H9 (cell line): ENCODE measurements around the gene ZNF627. TPM values are rescaled to one million over a fixed set of nuclear protein-coding genes. Genes with fewer than 3 reads are reported as not detected.

Experiments
- DNase-seq: peaks from one replicate; pipeline ENCODE4 v3.0.0-alpha.2; 2017
- H2AFZ ChIP-seq: one replicate; pipeline ENCODE4 v1.6.1; 2013; ENCODE audit warnings: mild to moderate bottlenecking, low read length, control low read depth, moderate library complexity
- H2AK5ac ChIP-seq: 2 replicates; pipeline ENCODE4 v1.6.1; 2013; ENCODE audit warnings: low read length, control low read depth, mixed read lengths; ENCODE audit not compliant: insufficient read length
- H2BK120ac ChIP-seq: one replicate; pipeline ENCODE4 v1.6.1; 2013; ENCODE audit warnings: low read depth, mild to moderate bottlenecking, low read length, control low read depth, inconsistent platforms; ENCODE audit not compliant: poor library complexity, severe bottlenecking
- H2BK12ac ChIP-seq: 2 replicates; pipeline ENCODE4 v1.6.1; 2013; ENCODE audit warnings: low read length, control low read depth, mixed read lengths, low read depth; ENCODE audit not compliant: insufficient read length
- H2BK15ac ChIP-seq: 2 replicates; pipeline ENCODE4 v1.6.1; 2013; ENCODE audit warnings: low read depth, low read length, control low read depth
- H2BK20ac ChIP-seq: one replicate; pipeline ENCODE4 v1.6.1; 2013; ENCODE audit warnings: low read depth, mild to moderate bottlenecking, low read length, control low read depth, inconsistent platforms; ENCODE audit not compliant: poor library complexity, severe bottlenecking
- H2BK5ac ChIP-seq: 2 replicates; pipeline ENCODE4 v1.6.1; 2013; ENCODE audit warnings: low read length, control low read depth, mixed read lengths; ENCODE audit not compliant: insufficient read length
- H3K14ac ChIP-seq: 2 replicates; pipeline ENCODE4 v1.6.1; 2013; ENCODE audit warnings: low read length, control low read depth; ENCODE audit not compliant: insufficient read depth
- H3K18ac ChIP-seq: 2 replicates; pipeline ENCODE4 v1.6.1; 2013; ENCODE audit warnings: low read depth, mild to moderate bottlenecking, mixed read lengths, low read length, control low read depth; ENCODE audit not compliant: insufficient read length
- H3K23ac ChIP-seq: 2 replicates; pipeline ENCODE4 v1.6.1; 2013; ENCODE audit warnings: low read length, control low read depth, mixed read lengths, low read depth; ENCODE audit not compliant: insufficient read length
- H3K23me2 ChIP-seq: 2 replicates; pipeline ENCODE4 v1.6.1; 2013; ENCODE audit warnings: low read depth, mild to moderate bottlenecking, mixed read lengths, low read length, control low read depth; ENCODE audit not compliant: insufficient read length, poor library complexity, severe bottlenecking
- H3K27ac ChIP-seq: 2 replicates; pipeline ENCODE4 v1.5.1; 2013; ENCODE audit warnings: low read length, control low read depth, mixed read lengths, low read depth; ENCODE audit not compliant: insufficient read length
- H3K27me3 ChIP-seq: 2 replicates; pipeline ENCODE4 v1.6.1; 2013; ENCODE audit warnings: low read length, control low read depth, inconsistent platforms; ENCODE audit not compliant: insufficient read depth
- H3K4ac ChIP-seq: 2 replicates; pipeline ENCODE4 v1.6.1; 2013; ENCODE audit warnings: low read depth, mild to moderate bottlenecking, control low read depth, inconsistent platforms, low read length, moderate library complexity
- H3K4me1 ChIP-seq: 2 replicates; pipeline ENCODE4 v1.6.1; 2013; ENCODE audit warnings: low read length, control low read depth, inconsistent platforms; ENCODE audit not compliant: insufficient read depth
- H3K4me2 ChIP-seq: 2 replicates; pipeline ENCODE4 v1.6.1; 2013; ENCODE audit warnings: low read length, control low read depth, mixed read lengths; ENCODE audit not compliant: insufficient read length, insufficient read depth
- H3K56ac ChIP-seq: 2 replicates; pipeline ENCODE4 v1.6.1; 2013; ENCODE audit warnings: low read depth, mild to moderate bottlenecking, mixed read lengths, low read length, control low read depth; ENCODE audit not compliant: insufficient read length
- H3K79me1 ChIP-seq: 2 replicates; pipeline ENCODE4 v1.6.1; 2013; ENCODE audit warnings: low read depth, mild to moderate bottlenecking, moderate library complexity, low read length, control low read depth, inconsistent platforms; ENCODE audit not compliant: insufficient read depth, poor library complexity, severe bottlenecking
- H3K79me2 ChIP-seq: 2 replicates; pipeline ENCODE4 v1.6.1; 2013; ENCODE audit warnings: low read length, control low read depth, inconsistent platforms; ENCODE audit not compliant: insufficient read depth
- H3K9ac ChIP-seq: 2 replicates; pipeline ENCODE4 v1.6.1; 2013; ENCODE audit warnings: low read length, control low read depth, mixed read lengths; ENCODE audit not compliant: insufficient read length; ENCODE audit errors: extremely low read depth
- H3K9me3 ChIP-seq: one replicate; pipeline ENCODE4 v1.6.1; 2013; ENCODE audit warnings: low read depth, low read length, inconsistent platforms; ENCODE audit not compliant: control insufficient read depth
- H3T11ph ChIP-seq: one replicate; pipeline ENCODE4 v1.6.1; 2013; ENCODE audit warnings: mild to moderate bottlenecking, low read length, control low read depth, inconsistent platforms
- H4K20me1 ChIP-seq: one replicate; pipeline ENCODE4 v1.6.1; 2013; ENCODE audit not compliant: control insufficient read depth, insufficient read length, insufficient read depth
- H4K5ac ChIP-seq: 2 replicates; pipeline ENCODE4 v1.6.1; 2013; ENCODE audit warnings: low read depth, mild to moderate bottlenecking, mixed read lengths, low read length, control low read depth; ENCODE audit not compliant: insufficient read length
- H4K8ac ChIP-seq: replicated peaks from 2 replicates; pipeline ENCODE4 v1.6.1; 2013; ENCODE audit warnings: low read length, control low read depth, mixed read lengths, low read depth; ENCODE audit not compliant: insufficient read length
- H4K91ac ChIP-seq: 2 replicates; pipeline ENCODE4 v1.6.1; 2013; ENCODE audit warnings: low read depth, mild to moderate bottlenecking, moderate library complexity, mixed read lengths, low read length, control low read depth; ENCODE audit not compliant: insufficient read length
- H3K27ac Mint-ChIP-seq, 3 experiments: 2 replicates in 2 of 3; 3 replicates in 1 of 3; pipeline ENCODE4 v1.8.0; 2020 to 2021; ENCODE audit warnings: mixed read lengths in 3 of 3, mild to moderate bottlenecking in 1 of 3, moderate library complexity in 1 of 3
- H3K27me3 Mint-ChIP-seq: 2 replicates; pipeline ENCODE4 v1.8.0; 2021; ENCODE audit warnings: low read depth, mild to moderate bottlenecking, moderate library complexity, mixed read lengths
- H3K36me3 Mint-ChIP-seq, 3 experiments: 2 replicates in 2 of 3; 3 replicates in 1 of 3; pipeline ENCODE4 v1.8.0; 2020 to 2021; ENCODE audit warnings: low read depth in 3 of 3, mixed read lengths in 3 of 3; ENCODE audit not compliant: insufficient read depth in 1 of 3
- H3K4me1 Mint-ChIP-seq, 2 experiments: 2 replicates each; pipeline ENCODE4 v1.8.0; 2020; ENCODE audit warnings: mixed read lengths in 2 of 2
- H3K4me3 Mint-ChIP-seq, 2 experiments: 2 replicates in 1 of 2; 3 replicates in 1 of 2; pipeline ENCODE4 v1.8.0; 2020 to 2021; ENCODE audit warnings: mild to moderate bottlenecking in 2 of 2, mixed read lengths in 2 of 2, moderate library complexity in 1 of 2
- H3K9me3 Mint-ChIP-seq, 2 experiments: 2 replicates in 1 of 2; 3 replicates in 1 of 2; pipeline ENCODE4 v1.8.0; 2020; ENCODE audit warnings: mild to moderate bottlenecking in 2 of 2, mixed read lengths in 2 of 2, moderate library complexity in 1 of 2
- WGBS: extraction: QIAGEN DNeasy Blood & Tissue Kit; methylation state at CpG from one replicate; pipeline ENCODE4 v1.1.7; 2013; ENCODE audit warnings: missing lambda C conversion rate, low lambda C conversion rate, mixed read lengths; ENCODE audit not compliant: insufficient read length; ENCODE audit errors: extremely low coverage; 5-methylcytosine and 5-hydroxymethylcytosine counted together
- total RNA-seq: library from RNA; stranded (reverse); gene quantifications from 2 replicates; pipeline ENCODE4 v1.2.1, GENCODE V29; 2021
- TF ChIP-seq, protein P1 (sequence below): fragments of 200-600 bp; sonication (generic); conservative IDR thresholded peaks from 3 replicates; pipeline ENCODE4 v1.8.0; 2021; ENCODE audit warnings: antibody characterized with exemption, mild to moderate bottlenecking

ZNF627 gene
- total RNA-seq, 1 experiment from 2014 or later: 12.8 TPM

DNA sequence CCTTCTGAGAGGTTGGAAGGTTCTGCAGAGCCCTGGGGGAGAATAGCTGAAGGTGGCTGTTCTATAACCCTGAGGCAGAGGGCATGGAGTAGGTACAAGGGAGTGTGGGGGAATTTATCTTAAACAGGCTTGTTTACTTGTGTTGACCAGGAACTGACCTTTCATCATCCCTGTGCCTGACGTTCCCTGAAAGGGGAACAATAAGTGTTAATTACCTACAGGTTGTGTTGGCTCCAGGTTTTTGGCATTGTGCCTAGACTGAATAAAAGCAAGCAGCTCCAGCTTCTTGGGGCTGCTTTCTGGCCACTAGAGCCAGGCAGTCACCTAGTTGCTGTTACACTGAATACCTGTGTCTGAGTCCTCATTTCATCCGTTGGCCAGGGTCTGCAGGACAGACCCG is 60.0 kb downstream of the ZNF627 start:
- Mint-ChIP-seq H3K4me3 (no peak overlapping the region; a peak in 1 of 5 replicates), H3K36me3 (peaks cover 33 to 34% (median 34%) of the 10 kb centered on the region in 3 experiments), H3K4me1 (no peaks in the 10 kb centered on the region), H3K27ac (no peak overlapping the region), H3K27me3 (no peaks in the 10 kb centered on the region), H3K9me3 (peaks cover 18 to 20% of the 10 kb centered on the region in 2 experiments)
- no peak overlapping the region for H3K4me2 ChIP-seq
- no peak overlapping the region for H3K18ac ChIP-seq
- no peak overlapping the region for H3K9ac ChIP-seq
- no peak overlapping the region for H4K8ac ChIP-seq
- no peak overlapping the region for H2BK5ac ChIP-seq
- no peak overlapping the region for H4K5ac ChIP-seq
- no peak overlapping the region for H3K56ac ChIP-seq
- no peak for DNase-seq
- no CpG with 5 or more reads among the region's 3 CpGs for WGBS
- no peaks in the 10 kb centered on the region for H3K23me2 ChIP-seq
- H3K27ac ChIP-seq: no peak overlapping the region
- H2AFZ ChIP-seq: no peak overlapping the region
- H4K20me1 ChIP-seq: no peaks in the 10 kb centered on the region
- H3K14ac ChIP-seq: no peak overlapping the region
- no peaks in the 10 kb centered on the region for H3K79me1 ChIP-seq
- no peak overlapping the region for H3K4ac ChIP-seq
- H3K79me2 ChIP-seq: no peaks in the 10 kb centered on the region
- H3K27me3 ChIP-seq: no peaks in the 10 kb centered on the region
- H3T11ph ChIP-seq: no peak overlapping the region
- H2BK120ac ChIP-seq: no peak overlapping the region
- no peak overlapping the region for H2AK5ac ChIP-seq
- no peak overlapping the region for H3K23ac ChIP-seq
- H2BK20ac ChIP-seq: no peak overlapping the region
- no peaks in the 10 kb centered on the region for H3K4me1 ChIP-seq
- H3K9me3 ChIP-seq: peaks cover 12% of the 10 kb centered on the region
- no peak overlapping the region for H4K91ac ChIP-seq
- H2BK15ac ChIP-seq: no peak overlapping the region
- H2BK12ac ChIP-seq: no peak overlapping the region
- TF ChIP-seq, protein P1, sequence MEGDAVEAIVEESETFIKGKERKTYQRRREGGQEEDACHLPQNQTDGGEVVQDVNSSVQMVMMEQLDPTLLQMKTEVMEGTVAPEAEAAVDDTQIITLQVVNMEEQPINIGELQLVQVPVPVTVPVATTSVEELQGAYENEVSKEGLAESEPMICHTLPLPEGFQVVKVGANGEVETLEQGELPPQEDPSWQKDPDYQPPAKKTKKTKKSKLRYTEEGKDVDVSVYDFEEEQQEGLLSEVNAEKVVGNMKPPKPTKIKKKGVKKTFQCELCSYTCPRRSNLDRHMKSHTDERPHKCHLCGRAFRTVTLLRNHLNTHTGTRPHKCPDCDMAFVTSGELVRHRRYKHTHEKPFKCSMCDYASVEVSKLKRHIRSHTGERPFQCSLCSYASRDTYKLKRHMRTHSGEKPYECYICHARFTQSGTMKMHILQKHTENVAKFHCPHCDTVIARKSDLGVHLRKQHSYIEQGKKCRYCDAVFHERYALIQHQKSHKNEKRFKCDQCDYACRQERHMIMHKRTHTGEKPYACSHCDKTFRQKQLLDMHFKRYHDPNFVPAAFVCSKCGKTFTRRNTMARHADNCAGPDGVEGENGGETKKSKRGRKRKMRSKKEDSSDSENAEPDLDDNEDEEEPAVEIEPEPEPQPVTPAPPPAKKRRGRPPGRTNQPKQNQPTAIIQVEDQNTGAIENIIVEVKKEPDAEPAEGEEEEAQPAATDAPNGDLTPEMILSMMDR: no peak
